Non-pigmented ciliary epithelial cell (primary cell): Measurements from ENCODE around the gene KCNG2.
"Not testable (repeated sequence)": the region's sequence is repeated elsewhere in the genome, so short reads cannot be mapped to it uniquely, and the experiment has no call there.

Source experiments
- DNase-seq: peaks from one replicate; pipeline ENCODE4 v3.0.0-alpha.2; 2010; ENCODE audit warnings: low read depth

The KCNG2 gene

GRCh38 chr18:79871026-79871390 lies 73.3 kb downstream of the KCNG2 start:
- DNase-seq = no peak

- no peak for DNase-seq
Measured at GRCh38 chr18:79871481-79872091, 73.8 kb downstream of the KCNG2 start.

GRCh38 chr18:79872527-79873444 lies 75.0 kb downstream of the KCNG2 start:
- no peak for DNase-seq

- DNase-seq = no peak
Measured at GRCh38 chr18:79873449-79874110, 75.8 kb downstream of the KCNG2 start.

- no peak for DNase-seq
Measured at GRCh38 chr18:79874553-79875530, 77.1 kb downstream of the KCNG2 start.

GRCh38 chr18:79875531-79875919 lies 77.8 kb downstream of the KCNG2 start:
- DNase-seq = no peak

GRCh38 chr18:79875931-79876461 lies 78.3 kb downstream of the KCNG2 start:
- DNase-seq = no peak

GRCh38 chr18:79876497-79876896 lies 78.8 kb downstream of the KCNG2 start:
- no peak for DNase-seq

GRCh38 chr18:79877163-79878091 lies 79.7 kb downstream of the KCNG2 start:
- no peak for DNase-seq

- not testable (repeated sequence) for DNase-seq
Measured at GRCh38 chr18:79878246-79878645, 80.5 kb downstream of the KCNG2 start.

- no peak for DNase-seq
Measured at GRCh38 chr18:79878741-79879378, 81.1 kb downstream of the KCNG2 start.

GRCh38 chr18:79879566-79879965 lies 81.8 kb downstream of the KCNG2 start:
- no peak for DNase-seq

GRCh38 chr18:79881695-79882094 lies 84.0 kb downstream of the KCNG2 start:
- DNase-seq = no peak

GRCh38 chr18:79882522-79883241 lies 84.9 kb downstream of the KCNG2 start:
- DNase-seq = no peak

GRCh38 chr18:79883461-79884293 lies 85.9 kb downstream of the KCNG2 start:
- no peak for DNase-seq

GRCh38 chr18:79884294-79884962 lies 86.7 kb downstream of the KCNG2 start:
- DNase-seq = no peak

GRCh38 chr18:79884963-79885728 lies 87.4 kb downstream of the KCNG2 start:
- DNase-seq = no peak
